ENCODE data around the gene TSACC.
"Not testable (repeated sequence)": the region's sequence is repeated elsewhere in the genome, so short reads cannot be mapped to it uniquely, and the experiment has no call there.

TSACC gene

GRCh38 chr1:156338180-156338976 lies at the start of gene TSACC, which contains the start of gene CCT3:
TSACC (plus strand) TSS chr1:156338526; CDS start chr1:156339758, 1,232 bp downstream.
CCT3 (minus strand) TSS chr1:156338292; CDS start chr1:156338184, 108 bp downstream.
- peak; percentile 100 for DNase-seq

GRCh38 chr1:156289857-156290256 lies 48.5 kb upstream of the TSACC start:
- DNase-seq, result no peak

- no peak for DNase-seq
Measured at GRCh38 chr1:156291226-156292061, 46.9 kb upstream of the TSACC start.

GRCh38 chr1:156293098-156293434 lies 45.3 kb upstream of the TSACC start:
- DNase-seq, result no peak

GRCh38 chr1:156293895-156294294 lies 44.4 kb upstream of the TSACC start:
- DNase-seq, result no peak

GRCh38 chr1:156295391-156295947 lies 42.9 kb upstream of the TSACC start, which contains the start of gene GLMP:
GLMP (minus strand) TSS chr1:156295679; CDS start chr1:156295645, 34 bp downstream.
- DNase-seq, result peak; percentile 73

- no peak for DNase-seq
Measured at GRCh38 chr1:156298852-156299357, 39.4 kb upstream of the TSACC start, which contains the start of gene VHLL. VHLL (minus strand) TSS chr1:156299307; CDS start chr1:156299189, 118 bp downstream.

- no peak for DNase-seq
Measured at GRCh38 chr1:156303241-156303640, 35.1 kb upstream of the TSACC start.

GRCh38 chr1:156305215-156305614 lies 33.1 kb upstream of the TSACC start:
- no peak for DNase-seq

- DNase-seq, result no peak
Measured at GRCh38 chr1:156308078-156308477, 30.2 kb upstream of the TSACC start.

- DNase-seq, result no peak
Measured at GRCh38 chr1:156310962-156311361, 27.4 kb upstream of the TSACC start.

- no peak for DNase-seq
Measured at GRCh38 chr1:156316909-156317308, 21.4 kb upstream of the TSACC start.

- DNase-seq, result no peak
Measured at GRCh38 chr1:156319664-156320063, 18.7 kb upstream of the TSACC start.

- DNase-seq, result no peak
Measured at GRCh38 chr1:156320560-156320959, 17.8 kb upstream of the TSACC start.

GRCh38 chr1:156323179-156323578 lies 15.1 kb upstream of the TSACC start:
- not testable (repeated sequence) for DNase-seq

- no peak for DNase-seq
Measured at GRCh38 chr1:156336242-156336641, 2.1 kb upstream of the TSACC start.

- DNase-seq, result no peak
Measured at GRCh38 chr1:156337052-156337887, 1.1 kb upstream of the TSACC start.

- no peak for DNase-seq
Measured at GRCh38 chr1:156337888-156338179, 492 bp upstream of the TSACC start.

- DNase-seq, result no peak
Measured at GRCh38 chr1:156342166-156342955, 4.0 kb downstream of the TSACC start.

- DNase-seq, result no peak
Measured at GRCh38 chr1:156344409-156344808, 6.1 kb downstream of the TSACC start.

- DNase-seq, result not testable (repeated sequence)
Measured at GRCh38 chr1:156346035-156346434, 7.7 kb downstream of the TSACC start.

GRCh38 chr1:156346636-156347035 lies 8.3 kb downstream of the TSACC start:
- DNase-seq, result no peak

Data from activated CD8-positive, alpha-beta memory T cell treated with anti-CD3 and anti-CD28 coated beads for 24 hours (primary cell).